HepG2 (cell line): ENCODE measurements around the gene PRDX5. TPM values are rescaled to one million over a fixed set of nuclear protein-coding genes. Genes with fewer than 3 reads are reported as not detected.
A peak's percentile ranks its signal among the peaks of the same experiment; 100 is the strongest.

Experiments
- ATAC-seq: fragments of 200-7000 bp; cut with Tn5 transposase; 3 replicates; pipeline ENCODE4 v1.9.1; 2020; ENCODE audit warnings: mild to moderate bottlenecking, moderate library complexity
- BruUV-seq: library from RNA; stranded (reverse); fragments of 400-500 nt; replicated peaks from 2 replicates; lab custom pipeline; 2021; lab: Mats Ljungman, UMichigan
- CTCF ChIA-PET: fragments of 300-600 bp; formaldehyde crosslinking; extraction: SDS; loops from one replicate; lab custom pipeline; 2021; ENCODE audit warnings: low total read pairs, inconsistent platforms, low intra/inter-chr PET ratio; lab: Yijun Ruan, JAX
- POLR2A ChIA-PET: fragments of 350-600 bp; sonication (Branson Sonifier 250); formaldehyde crosslinking; loops from one replicate; lab custom pipeline; 2020; ENCODE audit warnings: antibody characterized with exemption, inconsistent platforms; lab: Yijun Ruan, JAX
- DNase-seq: peaks from one replicate; pipeline ENCODE4 v3.0.0-alpha.2; 2015; ENCODE audit warnings: low spot score
- FAIRE-seq: peaks from 3 replicates; lab custom pipeline; 2011; peaks lifted over from hg19 to GRCh38; lab: Jason Lieb, UNC
- H2AFZ ChIP-seq: one replicate; pipeline ENCODE4 v1.6.1; 2011; ENCODE audit warnings: low read length, inconsistent platforms
- H3K27ac ChIP-seq: fragments of 300-600 bp; 3 replicates; pipeline ENCODE4 v1.8.0; 2011; ENCODE audit warnings: mixed run types, mild to moderate bottlenecking, mixed read lengths, low read length, inconsistent platforms; ENCODE audit not compliant: insufficient read depth; ENCODE audit errors: extremely low read length
- H3K27me3 ChIP-seq, 2 experiments: fragments of 200-600 bp in 1 of 2; 2 replicates in 1 of 2; 3 replicates in 1 of 2; pipeline versions ENCODE4 v1.6.0 to v1.8.0; 2011; ENCODE audit warnings: low read length in 2 of 2, mild to moderate bottlenecking in 2 of 2, moderate library complexity in 2 of 2, inconsistent platforms in 1 of 2; ENCODE audit not compliant: insufficient read depth in 2 of 2, control insufficient read depth in 1 of 2
- H3K36me3 ChIP-seq, 2 experiments: fragments of 200-600 bp in 1 of 2; replicated peaks in 1 of 2; 2 replicates in 1 of 2; 3 replicates in 1 of 2; pipeline versions ENCODE4 v1.5.1 to v1.8.0; 2011; ENCODE audit warnings: low read length in 2 of 2, inconsistent platforms in 1 of 2; ENCODE audit not compliant: insufficient read depth in 2 of 2, control insufficient read depth in 1 of 2
- H3K4me1 ChIP-seq: 2 replicates; pipeline ENCODE4 v1.5.1; 2012; ENCODE audit warnings: low read length, inconsistent platforms; ENCODE audit not compliant: insufficient read depth
- H3K4me2 ChIP-seq: 2 replicates; pipeline ENCODE4 v1.6.0; 2011; ENCODE audit warnings: low read depth, low read length, inconsistent platforms
- H3K4me3 ChIP-seq, 3 experiments: fragments of 200-600 bp in 1 of 3; sonication (generic), shearing (Covaris generic) in 1 of 3; replicated peaks in 1 of 3; 2 replicates each; pipeline ENCODE4 v1.5.1; 2011 to 2016; ENCODE audit warnings: low read length in 3 of 3, inconsistent platforms in 2 of 3, low read depth in 2 of 3, mild to moderate bottlenecking in 2 of 3, control low read depth in 1 of 3, mixed read lengths in 1 of 3; ENCODE audit not compliant: insufficient read depth in 1 of 3
- H3K79me2 ChIP-seq: one replicate; pipeline ENCODE4 v1.6.1; 2011; ENCODE audit warnings: low read length, inconsistent platforms; ENCODE audit not compliant: insufficient read depth
- H3K9ac ChIP-seq: 2 replicates; pipeline ENCODE4 v1.6.0; 2011; ENCODE audit warnings: mild to moderate bottlenecking, low read depth, low read length, inconsistent platforms; ENCODE audit not compliant: insufficient read depth
- H3K9me3 ChIP-seq: 2 replicates; pipeline ENCODE4 v1.5.1; 2012; ENCODE audit warnings: mild to moderate bottlenecking, low read length
- H4K20me1 ChIP-seq: 2 replicates; pipeline ENCODE4 v1.6.0; 2011; ENCODE audit warnings: inconsistent platforms, mild to moderate bottlenecking, low read length, moderate library complexity; ENCODE audit not compliant: insufficient read depth
- AGO2 ChIP-seq: fragments of 200-400 bp; formaldehyde crosslinking; optimal IDR thresholded peaks from 2 replicates; pipeline ENCODE3; 2017; ENCODE audit warnings: mild to moderate bottlenecking, low read depth, low read length, moderate library complexity
- RBFOX2 ChIP-seq: fragments of 200-400 bp; formaldehyde crosslinking; IDR thresholded peaks from 2 replicates; pipeline ENCODE4 v1.6.1; 2017; ENCODE audit warnings: low read depth, mild to moderate bottlenecking, low read length
- ZBED4 ChIP-seq: sonication (generic); formaldehyde crosslinking; IDR thresholded peaks from 2 replicates; pipeline ENCODE4 v1.4.0; 2020; ENCODE audit warnings: missing genetic modification reagents, borderline replicate concordance
- ZFAT ChIP-seq: sonication (generic); formaldehyde crosslinking; conservative IDR thresholded peaks from 2 replicates; pipeline ENCODE4 v1.8.1; 2023; ENCODE audit warnings: missing genetic modification reagents, inconsistent platforms
- WGBS: methylation state at CpG from one replicate; pipeline ENCODE4 v1.1.6; 2017; ENCODE audit warnings: low lambda C conversion rate; 5-methylcytosine and 5-hydroxymethylcytosine counted together
- in situ Hi-C: cut with HindIII; loops from 2 replicates; pipeline ENCODE4 v1.10.0; 2017; ENCODE audit warnings: low pct_unique_long_range_greater_than_20kb; ENCODE audit not compliant: extremely low pct_ligation_motif_present
- intact Hi-C: fragments of 100-400 bp; cut with micrococcal nuclease; formaldehyde crosslinking; loops from one replicate; pipeline ENCODE4 v1.10.0; 2022; ENCODE audit not compliant: unreplicated experiment
- polyA plus RNA-seq, 8 experiments: library from polyadenylated mRNA; depleted of rRNA in 3 of 8; stranded (reverse) in 7 of 8; unstranded in 1 of 8; fragments of >200 nt; fragmentation: Illumina TruSeq in 4 of 8; extraction: Trizol in 4 of 8; gene quantifications; 2 replicates each; pipeline versions ENCODE4 v1.2.1 to v1.2.3, GENCODE V29; 2011 to 2016; ENCODE audit warnings: low read depth in 4 of 8, missing spikeins in 1 of 8, mixed read lengths in 1 of 8; ENCODE audit not compliant: insufficient read depth in 1 of 8
- total RNA-seq, 5 experiments: library from RNA; depleted of rRNA; stranded (reverse); fragments of >200 nt; fragmentation: Illumina TruSeq; extraction: Trizol; gene quantifications; 2 replicates each; pipeline ENCODE4 v1.2.3, GENCODE V29; 2016; ENCODE audit warnings: low read depth in 1 of 5

Gene PRDX5
- total and polyA plus RNA-seq, 2 of the 13 experiments (the other 11 are each of a cell fraction or from before 2014, with no cell fraction given): 215 to 311 TPM

- H3K27ac ChIP-seq: no peak overlapping the region
- H3K36me3 ChIP-seq: peaks cover 2 to 18% of the 10 kb centered on the region in 2 experiments; a peak in 4 of 5 replicates
- BruUV-seq: no TSS peak
- ChIA-PET CTCF (no interaction called here), POLR2A (no interaction called here)
- H3K9ac ChIP-seq: no peak overlapping the region
- H3K4me1 ChIP-seq: peaks cover 1% of the 10 kb centered on the region; the same call in 1 of the 2 replicates
- H4K20me1 ChIP-seq: no peaks in the 10 kb centered on the region
- intact Hi-C loops (no loop called here), in situ Hi-C loops (no loop called here)
- H3K9me3 ChIP-seq: no peaks in the 10 kb centered on the region
- H3K4me3 ChIP-seq: no peak overlapping the region
- H3K27me3 ChIP-seq: no peaks in the 10 kb centered on the region
- no peak for FAIRE-seq
- H3K4me2 ChIP-seq: no peak overlapping the region
- H2AFZ ChIP-seq: no peak overlapping the region
- ATAC-seq: no peak
- TF ChIP-seq AGO2 (peak; percentile 35), ZFAT (CRISPR knock-in tag) (no peak), ZBED4 (CRISPR knock-in tag) (no peak), RBFOX2 (0 out of 2 replicates have a peak, but pooled peaks have one; percentile 24)
- DNase-seq: no peak
- H3K79me2 ChIP-seq: no peaks in the 10 kb centered on the region
- 96% methylated on average over 33 of the region's 46 CpGs for WGBS
Observed at GRCh38 chr11:64367931-64368672, 50.2 kb downstream of the PRDX5 start.
